GM18499 (cell line): ENCODE results near the gene PARD3.
"Not testable (repeated sequence)": the region's sequence is repeated elsewhere in the genome, so short reads cannot be mapped to it uniquely, and the experiment has no call there.

ENCODE experiments used
- ATAC-seq: cut with Tn5 transposase; IDR thresholded peaks from one replicate; pipeline ENCODE4 v1.9.1; 2021; ENCODE audit warnings: moderate number of reproducible peaks; ENCODE audit not compliant: insufficient read depth, unreplicated experiment

PARD3 gene

GRCh38 chr10:34664706-34665105, 150.4 kb downstream of the PARD3 start:
- no peak for ATAC-seq

DNA sequence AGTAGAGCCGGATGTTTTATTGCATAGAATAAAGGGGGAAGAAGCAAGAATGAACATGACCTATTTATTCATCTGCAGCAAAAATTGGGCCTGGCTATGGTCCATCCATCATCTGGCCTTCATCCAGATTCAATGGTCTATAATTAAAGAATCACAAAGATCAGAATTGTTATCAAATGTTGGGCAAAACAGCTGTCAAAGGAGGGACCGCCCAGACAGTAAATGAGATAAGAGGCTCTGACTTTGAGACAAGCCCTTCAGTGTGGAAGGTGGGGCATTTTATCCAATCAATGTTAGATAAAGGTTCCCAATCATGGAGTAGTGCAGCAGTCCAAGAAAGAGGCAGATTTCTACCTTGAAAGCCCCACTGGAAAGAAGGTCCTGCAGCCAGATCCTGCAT, 153.5 kb downstream of the PARD3 start:
- ATAC-seq: no peak

DNA sequence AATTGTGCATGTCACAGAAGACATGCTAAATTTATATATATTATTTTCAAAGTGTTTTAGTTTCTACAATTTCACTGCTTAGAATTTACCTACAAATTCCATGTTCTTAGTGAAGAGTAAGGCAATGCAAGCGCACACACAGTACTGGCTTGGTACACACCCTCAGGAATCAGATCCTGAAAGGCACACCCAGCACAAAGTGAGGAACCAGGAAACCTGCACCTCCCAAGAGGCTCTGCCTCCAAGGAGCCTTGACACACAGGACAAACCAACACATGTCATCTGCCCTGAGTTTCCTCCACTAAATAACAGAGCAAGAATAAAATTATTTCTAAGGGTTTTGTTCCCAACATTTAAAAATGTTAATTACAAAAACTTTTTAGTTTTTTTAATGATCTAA, 156.2 kb downstream of the PARD3 start:
- ATAC-seq: no peak

DNA sequence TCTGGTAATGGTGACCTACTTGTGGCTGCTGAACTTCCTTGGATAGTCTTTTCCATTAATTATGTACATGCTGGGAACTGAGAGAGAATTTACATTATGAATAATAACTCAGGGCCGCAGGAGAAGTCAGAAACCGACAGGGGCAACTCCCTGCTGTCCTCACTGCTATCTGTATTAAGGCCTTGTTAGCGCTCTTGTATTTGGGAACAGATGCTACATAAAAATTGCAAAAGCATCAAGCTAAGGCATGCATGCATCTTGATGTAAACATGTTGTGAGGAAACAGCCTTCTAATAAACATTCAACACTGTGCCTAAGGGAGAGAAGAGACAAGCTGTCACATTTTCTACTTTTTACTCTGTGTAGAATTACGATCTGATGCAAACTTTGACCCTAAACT, 158.4 kb downstream of the PARD3 start:
- no peak for ATAC-seq

DNA sequence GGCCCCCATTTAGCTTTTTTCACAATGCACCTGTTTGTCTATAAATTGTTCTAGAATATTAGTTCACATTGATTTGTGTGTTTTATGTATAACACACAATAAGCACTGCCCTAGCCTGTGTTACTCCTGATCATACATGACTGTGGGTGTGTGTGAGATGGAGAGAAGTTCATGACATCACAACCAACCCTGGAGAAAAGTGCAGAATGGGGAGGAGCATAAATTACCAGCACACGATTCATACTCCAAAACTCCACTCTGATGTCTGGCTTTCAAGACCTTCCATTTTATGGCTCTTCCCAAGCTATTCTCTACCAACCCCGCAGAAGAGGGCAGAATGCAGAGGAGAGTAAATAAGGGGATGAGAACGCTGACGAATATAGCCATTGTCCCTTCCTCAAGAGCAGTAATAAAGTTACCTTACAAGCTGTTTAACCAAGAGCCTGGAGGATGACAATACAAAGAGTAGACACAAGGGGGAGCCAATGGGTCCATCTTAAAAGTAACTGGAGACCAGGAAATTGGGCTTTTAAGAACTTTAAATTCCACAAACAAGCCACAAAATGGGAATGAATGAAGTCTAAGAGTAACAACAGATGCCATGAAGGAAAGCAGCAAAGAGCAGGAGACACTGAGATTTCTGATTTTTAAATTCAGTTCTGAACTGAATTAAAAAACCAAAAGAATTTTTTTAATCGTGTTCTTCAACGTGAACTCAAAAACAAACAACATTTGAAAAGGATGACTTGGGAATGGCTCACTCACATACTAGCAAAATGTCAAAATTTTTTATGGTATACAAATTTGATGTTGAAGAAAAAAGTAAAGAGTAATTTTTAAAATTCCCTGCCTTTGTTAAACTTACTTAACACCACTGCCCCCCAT, 159.6 kb downstream of the PARD3 start:
- ATAC-seq: no peak

DNA sequence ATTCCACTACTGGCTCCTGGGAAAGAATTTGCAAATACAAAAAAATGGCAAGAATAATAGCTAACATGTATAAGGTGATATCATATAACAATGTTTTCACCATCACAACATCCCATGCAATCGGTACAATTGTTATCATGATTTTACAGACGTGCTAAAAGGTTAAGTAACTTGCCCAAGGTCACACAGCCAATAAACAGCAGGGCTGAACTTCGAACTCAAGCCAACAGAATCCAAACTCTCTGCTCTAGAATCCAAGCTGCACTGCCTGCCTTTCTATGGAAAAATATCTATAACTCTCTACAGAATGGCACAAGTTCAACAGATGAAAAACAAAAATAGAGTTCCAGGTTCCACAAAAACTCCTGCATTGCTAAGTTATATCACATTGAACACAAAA, 160.9 kb downstream of the PARD3 start:
- ATAC-seq: no peak

- no peak for ATAC-seq
These were observed 161.6 kb downstream of the PARD3 start for GRCh38 chr10:34653530-34653929.

DNA sequence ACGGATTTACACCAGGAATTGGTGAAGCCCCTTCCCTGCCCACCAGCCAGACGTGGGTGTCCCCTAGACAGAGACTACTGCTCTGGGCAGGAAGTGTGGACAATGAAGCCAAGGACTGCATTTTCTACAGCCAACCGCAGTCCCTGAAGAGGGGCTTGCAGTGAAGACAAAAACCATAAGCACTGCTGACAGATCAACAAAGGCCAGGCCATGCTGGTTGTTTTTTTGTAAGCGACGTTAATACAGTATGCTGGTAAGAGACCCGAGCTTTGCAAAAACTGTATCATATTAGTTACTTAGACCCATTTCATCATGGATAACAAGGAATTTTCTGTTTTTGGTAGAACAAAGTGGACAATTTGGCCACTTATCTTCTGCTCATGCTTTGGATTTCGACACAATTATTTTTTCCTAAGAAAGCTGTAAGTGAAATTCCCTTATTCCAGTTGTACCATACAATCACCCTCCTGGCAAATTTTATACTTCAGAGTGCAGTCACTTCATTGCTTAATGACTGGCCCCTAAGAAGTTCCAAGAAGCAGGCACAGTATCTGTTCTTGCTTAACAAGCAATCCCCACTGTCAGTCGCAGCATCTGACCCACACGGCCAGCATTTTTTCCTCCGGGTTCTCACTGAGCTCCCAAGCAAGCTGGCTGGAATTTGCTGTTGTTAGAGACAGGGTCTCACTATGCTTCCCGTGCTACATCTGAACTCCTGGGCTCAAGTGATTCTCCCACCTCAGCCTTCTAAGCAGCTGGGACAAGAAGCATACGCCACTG, 163.5 kb downstream of the PARD3 start:
- ATAC-seq: no peak

GRCh38 chr10:34650156-34650555, 164.9 kb downstream of the PARD3 start:
- no peak for ATAC-seq

DNA sequence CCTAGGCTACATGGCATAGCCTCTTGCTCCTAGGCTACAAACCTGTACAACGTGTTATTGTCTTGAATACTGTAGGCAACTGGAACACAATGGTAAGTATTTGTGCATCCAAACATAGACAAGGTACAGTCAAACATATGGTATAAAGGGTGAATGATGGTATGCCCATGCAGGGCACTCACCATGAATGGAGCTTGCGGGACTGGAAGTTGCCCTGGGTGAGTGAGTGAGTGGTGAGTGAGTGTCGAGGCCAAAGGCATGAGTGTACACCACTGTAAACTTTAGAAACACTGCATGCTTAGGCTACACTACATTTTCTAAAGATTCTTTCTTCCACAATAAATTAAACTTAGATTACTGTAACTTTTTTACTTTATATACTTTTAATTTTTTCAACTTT, 165.7 kb downstream of the PARD3 start:
- no peak for ATAC-seq

DNA sequence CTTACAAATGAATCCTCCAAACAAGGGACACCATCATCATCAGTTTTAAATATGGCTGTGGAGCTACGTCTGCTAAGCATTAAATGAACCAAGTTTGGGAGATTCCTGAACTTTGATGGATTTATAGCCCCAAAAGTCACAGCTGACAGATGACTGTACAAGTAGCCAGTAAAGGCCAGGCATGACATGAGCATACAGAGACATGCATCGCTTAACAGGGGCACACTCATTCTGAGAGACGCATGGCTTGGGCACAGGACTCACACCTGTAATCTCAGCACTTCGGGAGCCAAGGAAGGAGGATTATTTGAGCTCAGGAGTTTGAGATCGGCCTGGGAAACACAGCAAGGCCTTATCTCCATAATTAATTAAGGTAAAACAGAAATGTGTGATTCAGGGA, 166.2 kb downstream of the PARD3 start:
- ATAC-seq: no peak

GRCh38 chr10:34647875-34648865, 166.9 kb downstream of the PARD3 start:
- no peak for ATAC-seq

GRCh38 chr10:34647160-34647559, 167.9 kb downstream of the PARD3 start:
- ATAC-seq: no peak

- ATAC-seq: no peak
These were observed 168.8 kb downstream of the PARD3 start for GRCh38 chr10:34646331-34646730.

DNA sequence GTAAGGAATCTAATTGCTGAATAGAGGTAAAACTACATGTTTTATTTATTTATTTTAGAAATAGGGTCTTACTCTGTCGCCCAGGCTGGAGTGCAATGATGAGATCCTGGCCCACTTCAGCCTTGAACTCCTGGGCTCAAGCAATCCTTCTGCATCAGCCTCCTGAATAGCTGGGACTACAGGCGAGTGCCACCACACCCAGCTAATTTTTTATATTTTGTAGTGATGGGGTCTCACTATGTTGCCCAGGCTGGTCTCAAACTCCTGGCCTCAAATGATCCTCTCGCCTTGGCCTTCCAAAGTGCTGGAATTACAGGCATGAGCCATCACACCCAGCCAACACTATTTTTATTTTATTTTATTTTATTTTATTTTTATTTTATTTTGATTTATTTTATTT, 170.3 kb downstream of the PARD3 start:
- ATAC-seq: not testable (repeated sequence)

DNA sequence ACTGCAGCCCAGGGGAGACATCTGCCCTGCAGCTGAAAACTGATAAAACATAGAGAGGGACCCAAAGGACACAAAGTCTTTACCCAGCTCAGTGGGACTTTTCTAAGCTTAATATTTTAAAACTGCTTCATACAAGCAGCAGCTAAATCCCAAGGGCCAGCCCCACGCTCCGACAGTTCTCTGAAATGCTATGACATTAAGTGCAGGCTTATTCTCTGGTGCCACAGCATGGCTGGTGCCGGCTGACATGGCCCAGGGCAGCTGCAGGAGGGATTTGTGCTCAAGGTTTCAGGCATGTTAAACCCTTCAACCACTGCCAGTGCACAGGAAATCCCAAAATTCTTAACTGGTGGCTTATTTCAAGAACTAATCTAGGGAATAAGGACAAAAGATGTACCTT, 170.9 kb downstream of the PARD3 start:
- no peak for ATAC-seq

DNA sequence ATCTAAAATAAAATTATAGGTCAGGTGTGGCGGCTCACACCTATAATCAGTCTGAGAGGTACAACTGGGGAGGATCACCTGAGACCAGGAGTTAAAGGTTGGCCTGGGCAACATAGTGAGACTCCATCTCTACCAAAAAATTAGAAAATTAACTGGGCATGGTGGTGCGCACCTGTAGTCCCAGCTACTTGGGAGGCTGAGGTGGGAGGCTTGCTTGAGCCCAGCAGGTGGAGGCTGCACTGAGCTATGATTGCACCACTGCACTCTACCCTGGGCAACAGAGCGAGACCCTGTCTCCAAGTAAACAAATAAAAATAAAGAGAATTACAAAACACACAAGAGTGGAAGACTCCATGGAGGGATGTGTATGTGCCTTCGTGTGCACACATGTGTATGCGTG, 171.5 kb downstream of the PARD3 start:
- no peak for ATAC-seq

GRCh38 chr10:34641913-34642558, 173.1 kb downstream of the PARD3 start:
- ATAC-seq: no peak

- no peak for ATAC-seq
These were observed 173.8 kb downstream of the PARD3 start for GRCh38 chr10:34641147-34641912.
